NCI-H1092 treated with DMSO at 0.1 percent for 48 hours (cell line): Measurements from ENCODE around the gene GIPR.
A peak's percentile ranks its signal among the peaks of the same experiment; 100 is the strongest.
"Not testable (repeated sequence)": the region's sequence is repeated elsewhere in the genome, so short reads cannot be mapped to it uniquely, and the experiment has no call there.

Source experiments
- DNase-seq: peaks from one replicate; lab custom pipeline; 2025; lab: John Stamatoyannopoulos, UW

The GIPR gene

DNA sequence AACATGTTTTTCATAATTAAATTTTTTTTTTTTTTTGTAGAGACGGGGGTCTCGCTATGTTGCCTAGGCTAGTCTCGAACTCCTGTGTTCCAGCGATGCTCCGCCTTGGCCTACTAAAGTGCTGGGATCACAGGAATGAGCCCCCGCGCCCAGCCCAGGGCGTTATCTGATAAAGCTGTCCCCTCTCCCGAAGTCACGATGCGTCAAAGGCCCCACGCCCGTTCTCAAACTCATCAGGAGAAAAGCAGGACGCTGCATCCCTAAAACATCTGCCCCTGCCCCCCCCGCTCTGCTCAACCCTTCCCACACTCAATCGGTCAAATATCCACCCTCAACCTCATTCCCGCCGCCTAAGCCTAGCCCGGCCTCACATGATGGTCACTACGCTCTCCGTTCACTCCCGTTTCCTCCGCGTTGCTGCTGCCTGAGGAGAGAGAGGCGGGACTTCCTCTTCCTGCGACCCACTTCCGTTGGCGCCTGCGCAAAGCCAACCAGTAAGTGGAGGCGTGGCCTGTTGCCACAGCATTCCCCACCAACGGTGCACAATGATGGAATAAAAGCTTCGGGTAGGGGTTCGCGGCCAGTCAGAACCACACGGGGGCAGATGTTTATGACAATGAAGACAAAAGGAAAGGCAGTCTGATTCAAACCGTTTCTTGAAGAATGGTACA is 23.6 kb downstream of the GIPR start, which contains the start of gene SNRPD2:
Gene SNRPD2, minus strand, starts transcription at position 438 of the 671 bp plus-strand sequence. Its CDS starts 65 bp downstream, at position 373.
- peak; percentile 94 for DNase-seq

DNA sequence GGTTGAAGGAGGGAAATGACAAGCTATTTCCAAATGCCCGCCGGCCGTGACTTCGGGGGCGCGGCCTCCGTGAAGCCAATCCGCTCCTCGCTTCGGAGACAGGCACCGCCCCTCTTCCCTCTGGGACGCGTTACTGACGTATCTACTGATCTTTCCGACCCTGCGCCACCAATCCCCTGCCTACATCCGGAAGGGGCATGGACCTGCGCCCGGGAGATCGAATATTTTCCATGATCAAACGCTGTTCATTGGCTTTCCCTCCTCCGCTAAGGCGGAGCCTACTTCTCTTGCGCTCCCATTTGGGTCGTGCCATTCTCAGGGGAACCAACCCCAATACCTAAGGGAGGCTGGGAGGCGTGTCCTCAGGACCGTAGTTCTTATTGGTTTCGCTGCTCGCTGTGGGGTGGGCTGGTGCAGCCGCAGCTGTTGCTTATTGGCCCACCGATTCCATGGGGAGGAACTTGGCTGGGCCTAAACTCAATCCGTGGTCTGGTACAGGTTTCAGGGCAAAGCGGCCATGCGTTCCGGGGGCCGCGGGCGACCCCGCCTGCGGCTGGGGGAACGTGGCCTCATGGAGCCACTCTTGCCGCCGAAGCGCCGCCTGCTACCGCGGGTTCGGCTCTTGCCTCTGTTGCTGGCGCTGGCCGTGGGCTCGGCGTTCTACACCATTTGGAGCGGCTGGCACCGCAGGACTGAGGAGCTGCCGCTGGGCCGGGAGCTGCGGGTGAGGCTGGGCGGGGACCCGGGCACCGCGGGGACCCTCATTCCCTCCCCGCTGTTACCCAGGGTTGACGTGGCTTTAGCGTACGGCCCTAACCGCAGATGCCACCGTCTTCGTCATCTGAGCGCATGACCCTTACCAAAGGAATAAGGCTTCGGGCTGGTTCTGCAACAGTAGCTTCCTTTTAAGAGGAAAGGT is 24.4 kb downstream of the GIPR start, which contains the start of gene QPCTL:
Gene QPCTL, plus strand, starts transcription at position 480 of the 919 bp plus-strand sequence. Its CDS starts 38 bp downstream, at position 518.
- peak; percentile 97 for DNase-seq

DNA sequence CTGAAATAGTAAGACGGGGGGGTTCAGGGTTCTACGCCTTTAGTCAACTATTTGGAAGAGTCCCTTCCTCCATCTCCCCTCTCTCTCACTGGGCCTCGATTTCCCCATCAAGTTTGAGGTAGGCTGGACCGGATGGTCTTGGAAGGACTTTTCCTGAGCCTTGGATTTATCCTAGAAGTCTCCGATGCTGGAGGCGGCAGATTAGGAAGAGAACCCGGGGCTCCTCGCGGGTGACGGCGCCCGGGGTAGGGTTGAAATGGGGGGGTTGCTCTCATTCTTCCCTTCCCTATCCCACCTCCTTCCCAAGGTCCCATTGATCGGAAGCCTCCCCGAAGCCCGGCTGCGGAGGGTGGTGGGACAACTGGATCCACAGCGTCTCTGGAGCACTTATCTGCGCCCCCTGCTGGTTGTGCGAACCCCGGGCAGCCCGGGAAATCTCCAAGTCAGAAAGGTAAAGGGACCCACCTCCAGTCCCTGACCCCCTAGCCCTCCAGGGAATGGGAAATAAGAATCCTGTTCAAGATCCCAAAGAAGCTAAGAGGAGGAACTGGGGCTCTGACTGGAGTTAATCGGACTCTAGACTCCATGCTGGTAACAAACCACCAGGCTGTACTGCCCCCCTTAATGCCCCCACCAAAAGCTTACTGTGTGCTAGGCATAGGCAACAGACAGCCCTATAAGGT is 25.2 kb downstream of the GIPR start:
- peak; percentile 42 for DNase-seq

DNA sequence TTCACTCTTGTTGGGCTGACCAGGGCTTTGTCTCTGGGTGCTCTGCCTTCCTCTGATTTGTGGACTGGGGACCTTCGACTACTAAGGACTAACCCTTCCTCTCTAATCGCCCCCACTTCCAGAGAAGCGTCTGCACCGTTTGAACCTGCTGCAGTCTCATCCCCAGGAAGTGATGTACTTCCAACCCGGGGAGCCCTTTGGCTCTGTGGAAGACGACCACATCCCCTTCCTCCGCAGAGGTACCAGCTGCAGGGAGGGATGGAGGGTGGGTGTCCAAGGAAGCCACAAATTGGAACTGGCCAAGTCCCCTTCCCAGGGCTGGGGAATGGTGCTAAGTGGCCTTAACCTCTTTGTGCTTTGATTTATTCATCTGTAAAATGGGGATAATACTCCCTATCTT is 33.7 kb downstream of the GIPR start:
- no peak for DNase-seq

DNA sequence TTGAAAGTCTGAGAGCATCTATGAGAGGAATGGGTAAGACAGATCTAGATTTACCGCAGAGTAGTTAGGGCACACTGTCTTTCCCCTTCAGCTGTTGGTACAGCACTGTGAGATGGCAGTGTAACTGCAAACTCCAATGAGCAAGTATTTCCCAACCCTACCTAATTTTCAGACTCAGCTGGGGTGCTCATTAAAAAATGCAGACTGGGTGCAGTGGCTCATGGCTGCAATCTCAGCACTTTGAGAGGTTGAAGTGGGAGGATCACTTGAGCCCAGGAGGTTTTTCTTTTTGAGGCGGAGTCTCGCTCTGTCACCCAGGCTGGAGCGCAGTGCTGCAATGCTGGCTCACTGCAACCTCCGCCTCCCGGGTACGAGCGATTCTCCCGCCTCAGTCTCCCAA is 37.1 kb downstream of the GIPR start:
- no peak for DNase-seq

DNA sequence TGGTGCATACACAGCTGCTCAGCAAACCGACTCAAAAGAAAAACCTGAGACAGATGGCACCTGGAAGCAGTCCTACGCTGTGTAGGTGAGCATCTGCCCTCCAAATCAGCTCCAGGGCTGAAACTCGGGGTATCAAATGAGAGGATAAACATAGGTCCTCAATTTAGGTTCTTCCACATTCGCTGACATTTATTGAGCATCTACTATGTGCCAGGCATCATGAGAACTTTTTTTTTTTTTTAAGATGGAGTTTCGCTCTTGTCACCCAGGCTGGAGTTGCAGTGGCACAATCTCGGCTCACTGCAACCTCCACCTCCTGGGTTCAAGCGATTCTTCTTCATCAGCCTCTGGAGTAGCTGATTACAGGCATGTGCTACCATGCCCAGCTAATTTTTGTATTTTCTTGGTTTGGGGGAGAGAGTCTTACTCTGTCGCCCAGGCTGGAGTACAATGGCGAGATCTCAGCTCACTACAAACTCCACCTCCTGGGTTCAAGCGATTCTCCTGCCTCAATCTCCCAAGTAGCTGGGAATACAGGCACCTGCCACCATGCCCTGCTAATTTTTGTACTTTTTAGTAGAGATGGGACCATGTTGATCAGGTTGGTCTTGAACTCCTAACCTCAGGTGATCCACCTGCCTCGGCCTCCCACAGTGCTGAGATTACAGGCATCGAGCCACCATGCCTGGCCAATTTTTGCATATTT is 37.8 kb downstream of the GIPR start:
- no peak for DNase-seq

DNA sequence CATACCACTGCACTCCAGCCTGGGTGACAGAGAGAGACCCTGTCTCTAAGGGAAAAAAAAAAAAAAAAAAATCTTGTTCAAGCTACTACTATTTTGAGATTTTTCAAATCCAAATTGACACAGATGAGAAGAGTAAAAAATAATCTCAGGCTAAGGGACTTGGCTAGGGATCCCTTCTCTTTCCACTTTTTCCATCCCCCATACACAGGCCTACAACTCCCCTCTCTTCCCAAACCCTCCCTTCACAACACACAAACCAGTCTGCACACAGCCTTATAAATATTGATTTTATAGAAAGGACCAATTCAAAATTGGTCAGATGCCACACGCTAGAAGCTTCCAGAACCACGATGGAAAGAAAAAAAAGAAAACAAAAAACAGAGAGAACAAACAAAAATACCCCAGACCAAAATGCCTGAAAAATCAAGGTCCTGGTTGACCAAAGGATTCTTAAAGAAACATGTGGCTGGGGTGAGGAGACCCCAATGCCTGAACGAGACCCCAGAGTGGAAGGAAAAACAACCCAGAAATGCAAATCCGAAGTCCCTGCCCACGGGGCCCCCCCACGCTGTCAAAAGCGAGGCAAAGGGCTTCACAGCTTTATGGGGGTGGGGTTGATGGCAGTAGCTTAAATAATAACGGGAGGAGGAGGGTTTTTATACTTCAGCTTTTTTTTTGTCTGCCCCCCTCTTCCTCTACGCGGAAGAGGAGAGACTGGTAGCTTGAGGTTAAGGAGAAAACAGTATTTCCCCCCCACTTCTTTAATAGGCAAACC is 42.5 kb downstream of the GIPR start:
- no peak for DNase-seq

DNA sequence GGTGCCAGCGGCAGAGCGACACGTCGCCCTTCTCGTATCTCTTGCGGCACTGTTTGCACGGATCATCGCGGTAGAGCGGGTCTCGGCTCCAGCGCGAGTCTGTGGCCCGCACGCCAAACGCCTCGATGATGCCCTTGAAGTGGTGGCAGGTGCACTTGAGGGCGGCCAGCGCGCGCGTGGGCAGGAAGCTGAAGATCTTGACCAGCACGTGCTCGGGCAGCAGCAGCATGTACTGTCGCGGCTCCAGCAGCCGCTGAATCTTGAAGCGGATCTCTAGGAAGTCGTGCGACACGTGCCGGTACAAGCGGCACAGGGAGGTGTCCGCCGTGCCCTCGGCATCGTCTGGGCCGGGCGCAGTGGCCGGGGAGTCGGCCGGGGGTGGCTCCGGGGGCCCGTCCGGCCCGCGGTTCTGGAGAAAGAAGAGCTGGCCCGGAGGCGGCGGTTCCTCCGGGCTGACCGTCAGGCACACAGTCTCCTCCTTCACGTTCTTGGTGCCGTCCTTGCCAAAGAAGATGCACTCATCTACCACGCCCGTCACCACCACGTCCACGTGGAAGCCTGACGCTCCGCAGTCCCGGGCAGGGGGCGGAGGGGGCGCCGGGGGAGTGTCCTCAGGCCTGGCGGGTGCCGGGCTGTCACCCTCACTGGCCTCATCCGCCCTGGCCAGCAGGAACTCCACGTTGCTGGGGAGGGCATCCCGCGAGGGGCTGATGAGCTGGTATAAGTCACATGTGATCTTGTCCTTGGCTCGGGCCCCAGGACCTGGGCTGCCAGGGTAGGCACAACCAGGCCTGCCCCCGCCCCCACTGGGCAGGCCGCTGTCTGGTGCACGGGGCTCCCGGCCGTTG is 44.1 kb downstream of the GIPR start:
- DNase-seq: no peak

DNA sequence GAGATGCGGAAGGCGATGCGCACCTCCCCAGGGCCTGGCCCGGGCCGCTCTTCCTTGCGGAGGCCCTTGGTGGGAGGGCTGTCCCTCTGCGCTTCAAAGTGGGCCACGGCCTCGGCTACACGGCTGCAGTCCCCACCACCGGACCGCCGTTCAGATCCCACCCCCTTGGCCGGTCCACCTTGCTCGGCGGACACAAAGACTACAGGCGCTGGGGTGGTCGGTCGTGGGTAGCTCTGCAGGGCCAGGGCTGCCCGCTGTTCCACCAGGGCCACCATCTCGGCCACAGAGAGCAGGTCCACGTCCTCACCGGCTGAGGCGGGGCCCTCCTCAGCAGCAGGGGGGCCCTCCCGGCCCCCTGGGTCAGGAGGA is 44.7 kb downstream of the GIPR start:
- DNase-seq: no peak

DNA sequence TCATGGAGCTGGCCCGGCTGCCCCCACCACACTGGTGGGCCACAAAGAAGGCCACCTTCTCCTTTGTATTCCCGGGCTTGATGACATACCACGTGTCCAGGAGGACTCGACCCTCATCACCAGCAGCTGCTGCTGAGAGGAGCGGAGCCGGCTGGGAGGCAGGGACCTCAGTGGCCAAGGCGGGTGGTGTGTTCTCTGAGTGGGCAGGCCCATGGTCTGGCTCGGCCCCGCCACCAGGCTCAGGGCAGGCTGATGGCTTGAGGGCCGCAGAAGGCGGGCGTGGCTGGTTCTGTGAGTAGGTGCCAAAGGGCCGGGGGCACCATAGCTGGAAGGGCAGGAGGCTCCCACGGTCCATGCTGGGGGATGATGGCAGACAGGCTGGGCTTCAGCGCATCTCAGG is 45.1 kb downstream of the GIPR start:
- no peak for DNase-seq

DNA sequence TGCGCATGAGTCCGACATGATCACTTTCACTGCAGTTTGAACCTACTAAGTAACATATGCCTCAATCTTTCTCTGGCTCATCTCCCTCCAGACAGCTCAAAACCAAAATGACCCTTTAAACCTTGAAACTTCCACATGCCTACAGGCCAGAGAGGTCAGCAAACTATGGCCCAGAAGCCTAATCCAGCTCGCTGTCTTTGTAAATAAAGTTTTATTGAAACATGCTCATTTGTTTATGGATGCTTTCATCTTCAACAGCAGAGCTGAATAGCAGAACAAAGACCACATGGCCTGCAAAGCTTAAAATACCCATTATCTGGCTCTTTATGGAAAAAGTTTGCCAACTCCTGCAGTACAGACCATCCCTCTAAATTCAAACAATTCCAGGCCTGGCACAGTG is 47.1 kb downstream of the GIPR start:
- DNase-seq: no peak

DNA sequence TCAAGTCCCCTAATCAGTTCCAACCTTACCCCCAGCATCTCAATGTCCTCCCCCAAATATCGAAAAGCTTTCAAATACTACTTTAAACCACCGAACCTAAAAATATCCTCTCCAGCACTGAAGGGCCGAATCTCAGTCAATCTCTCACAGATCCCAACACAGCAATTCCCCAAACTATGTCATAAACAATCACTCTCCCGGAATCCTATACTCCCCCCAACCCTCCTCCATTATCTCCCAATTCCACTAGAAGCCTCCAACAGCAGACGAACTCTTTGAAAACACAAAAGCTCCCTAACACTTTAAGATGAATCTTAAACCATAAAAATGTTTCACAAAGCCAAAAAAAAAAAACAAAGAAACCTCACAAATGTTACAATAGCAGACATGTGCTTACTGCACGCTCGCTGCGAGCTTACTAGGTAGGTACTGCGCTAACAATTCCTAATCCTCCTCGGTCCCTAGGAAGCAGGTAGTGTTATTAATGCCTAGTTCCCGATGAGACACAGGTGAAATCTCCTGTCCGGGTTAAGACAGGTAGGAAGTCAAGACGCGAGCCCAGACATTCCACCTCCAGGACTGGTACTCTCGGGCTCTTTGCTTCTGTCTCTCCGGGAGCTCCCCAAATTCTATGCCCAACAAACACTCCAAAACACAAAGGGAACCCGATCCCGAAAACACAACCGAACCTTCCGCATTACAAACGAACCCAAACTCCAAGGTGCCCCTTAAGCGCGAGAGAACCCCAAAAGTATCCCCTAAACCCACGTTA is 48.5 kb downstream of the GIPR start:
- no peak for DNase-seq

DNA sequence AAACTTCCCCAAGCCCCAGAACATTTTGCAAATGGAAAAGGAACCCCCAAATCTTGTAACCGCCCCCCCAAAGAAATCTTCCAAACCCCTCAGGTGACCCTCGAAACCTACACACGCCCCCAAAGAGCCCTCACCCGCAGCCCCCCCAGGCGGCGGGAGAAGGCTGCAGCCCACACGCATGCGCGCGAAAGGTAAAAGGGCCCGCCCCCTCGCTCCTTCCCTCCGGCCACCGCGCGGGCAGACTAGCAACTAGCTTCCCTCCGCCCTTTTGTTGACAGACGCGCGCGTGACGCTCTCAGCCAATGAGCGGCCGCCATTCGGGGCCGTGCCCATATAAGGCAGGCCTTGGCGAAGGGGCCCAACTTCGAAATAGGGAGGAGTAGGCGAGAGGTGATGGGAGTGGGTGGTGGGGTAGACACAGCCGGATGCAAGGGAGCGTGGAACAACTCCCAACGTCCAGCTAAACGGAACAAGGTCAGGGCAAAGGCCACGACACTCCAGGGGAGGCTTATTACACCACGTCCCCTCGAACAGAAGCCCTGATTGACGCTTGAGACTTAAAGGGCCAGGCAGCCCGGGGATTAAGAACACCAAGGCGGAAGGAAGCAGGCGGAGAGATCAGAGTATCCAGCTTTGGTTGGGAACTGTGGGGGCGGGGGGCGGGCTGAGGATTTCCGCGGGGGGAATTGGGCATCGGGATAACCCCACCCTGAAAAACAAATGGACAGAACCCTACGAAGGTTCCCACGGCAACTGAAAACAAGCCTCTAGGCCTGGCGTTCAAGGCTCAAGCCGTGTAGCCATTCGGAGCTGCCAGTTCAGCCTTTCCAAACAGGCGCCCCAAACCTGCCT is 49.3 kb downstream of the GIPR start:
- DNase-seq: peak; percentile 95

DNA sequence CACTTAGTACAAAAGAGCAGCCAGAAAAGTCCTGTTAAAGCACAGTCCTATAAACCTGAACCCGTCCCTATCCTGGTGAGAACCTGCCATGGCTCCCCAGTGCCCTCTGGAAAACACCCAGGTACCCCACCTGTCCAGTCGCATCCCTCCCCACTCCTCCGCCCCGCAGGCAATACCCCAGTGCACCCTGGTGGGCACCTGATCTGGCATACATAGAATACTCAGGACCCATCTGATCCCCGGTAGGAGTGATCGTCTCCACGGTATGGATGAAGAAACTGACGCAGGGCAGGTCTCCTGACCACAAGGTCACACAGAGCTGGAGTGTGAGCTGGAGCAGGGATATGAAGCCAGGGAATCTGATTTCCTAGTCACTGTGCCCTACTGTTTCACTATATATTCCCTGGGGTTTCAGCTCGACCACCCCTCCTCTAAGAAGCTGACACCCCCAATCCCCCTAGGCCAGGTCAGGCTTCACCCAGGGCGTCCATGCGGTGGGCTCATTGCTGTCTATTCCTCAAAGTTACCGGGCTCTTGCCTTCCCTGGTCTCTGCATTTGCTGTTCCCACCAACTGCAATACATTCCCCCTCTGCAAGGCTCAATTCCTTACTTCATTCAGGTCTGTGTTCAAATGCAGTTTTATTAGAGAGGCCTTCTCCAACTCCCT is 50.1 kb downstream of the GIPR start:
- DNase-seq: no peak

DNA sequence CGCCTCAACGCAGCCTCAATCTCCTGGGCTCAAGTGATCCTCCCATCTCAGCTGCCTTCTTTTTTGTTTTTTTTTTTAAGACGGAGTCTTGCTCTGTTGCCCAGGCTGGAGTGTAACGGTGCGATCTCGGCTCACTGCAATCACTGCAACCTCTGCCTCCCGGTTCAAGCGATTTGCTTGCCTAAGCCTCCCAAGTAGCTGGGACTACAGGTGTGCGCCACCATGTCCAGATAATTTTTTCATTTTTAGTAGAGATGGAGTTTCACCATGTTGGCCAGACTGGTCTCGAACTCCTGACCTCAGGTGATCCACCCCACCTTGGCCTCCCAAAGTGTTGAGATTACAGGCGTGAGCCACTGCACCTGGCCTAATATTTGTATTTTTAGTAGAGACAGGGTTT is 52.0 kb downstream of the GIPR start:
- not testable (repeated sequence) for DNase-seq

DNA sequence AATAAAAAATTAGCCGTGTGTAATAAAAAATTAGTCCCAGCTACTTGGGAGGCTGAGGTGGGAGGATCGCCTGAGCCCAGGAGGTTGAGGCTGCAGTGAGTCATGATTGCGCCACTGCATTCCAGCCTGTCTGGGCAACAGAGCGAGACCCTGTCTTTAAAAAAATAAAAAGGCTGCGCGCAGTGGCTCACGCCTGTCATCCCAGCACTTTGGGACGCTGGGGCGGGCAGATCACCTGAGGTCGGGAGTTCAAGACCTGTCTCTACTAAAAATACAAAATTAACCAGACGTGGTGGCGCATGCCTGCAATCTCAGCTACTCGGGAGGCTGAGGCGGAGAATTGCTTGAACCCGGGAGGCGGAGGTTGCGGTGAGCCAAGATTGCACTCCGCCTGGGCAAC is 60.7 kb downstream of the GIPR start:
- not testable (repeated sequence) for DNase-seq

DNA sequence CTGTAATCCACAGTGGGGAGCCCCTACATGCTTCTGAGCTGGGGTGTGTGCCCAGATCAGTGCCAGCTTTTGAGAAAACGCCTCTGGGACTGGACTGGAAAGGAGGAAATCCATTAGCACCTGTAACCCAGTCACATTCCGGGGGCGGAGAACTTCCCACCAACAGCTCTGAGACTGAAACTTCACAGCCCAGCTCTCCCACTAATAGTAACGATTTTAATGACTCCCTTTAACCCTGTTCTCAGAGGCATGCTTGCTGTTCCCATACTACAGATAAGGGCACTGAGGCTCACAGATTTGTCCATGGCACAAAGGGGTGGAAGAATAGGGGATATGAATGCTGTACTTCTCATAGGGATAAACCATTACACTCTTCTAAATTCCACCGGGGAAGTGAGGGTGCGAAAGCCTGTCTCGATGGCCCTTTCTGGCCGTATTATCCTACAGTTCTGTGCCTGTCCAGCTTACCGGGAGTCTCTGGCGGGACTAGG is 61.8 kb downstream of the GIPR start:
- DNase-seq: no peak
